Activated gamma-delta T cell treated with Interleukin-2 at 50 U/mL for 16 hours (primary cell): ENCODE measurements around the gene TMEM87A.
"Not testable (repeated sequence)": the region's sequence is repeated elsewhere in the genome, so short reads cannot be mapped to it uniquely, and the experiment has no call there.

Experiments
- DNase-seq: peaks from one replicate; pipeline ENCODE4 v3.0.0-alpha.2; 2020

The TMEM87A gene, protein sequence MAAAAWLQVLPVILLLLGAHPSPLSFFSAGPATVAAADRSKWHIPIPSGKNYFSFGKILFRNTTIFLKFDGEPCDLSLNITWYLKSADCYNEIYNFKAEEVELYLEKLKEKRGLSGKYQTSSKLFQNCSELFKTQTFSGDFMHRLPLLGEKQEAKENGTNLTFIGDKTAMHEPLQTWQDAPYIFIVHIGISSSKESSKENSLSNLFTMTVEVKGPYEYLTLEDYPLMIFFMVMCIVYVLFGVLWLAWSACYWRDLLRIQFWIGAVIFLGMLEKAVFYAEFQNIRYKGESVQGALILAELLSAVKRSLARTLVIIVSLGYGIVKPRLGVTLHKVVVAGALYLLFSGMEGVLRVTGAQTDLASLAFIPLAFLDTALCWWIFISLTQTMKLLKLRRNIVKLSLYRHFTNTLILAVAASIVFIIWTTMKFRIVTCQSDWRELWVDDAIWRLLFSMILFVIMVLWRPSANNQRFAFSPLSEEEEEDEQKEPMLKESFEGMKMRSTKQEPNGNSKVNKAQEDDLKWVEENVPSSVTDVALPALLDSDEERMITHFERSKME

DNA sequence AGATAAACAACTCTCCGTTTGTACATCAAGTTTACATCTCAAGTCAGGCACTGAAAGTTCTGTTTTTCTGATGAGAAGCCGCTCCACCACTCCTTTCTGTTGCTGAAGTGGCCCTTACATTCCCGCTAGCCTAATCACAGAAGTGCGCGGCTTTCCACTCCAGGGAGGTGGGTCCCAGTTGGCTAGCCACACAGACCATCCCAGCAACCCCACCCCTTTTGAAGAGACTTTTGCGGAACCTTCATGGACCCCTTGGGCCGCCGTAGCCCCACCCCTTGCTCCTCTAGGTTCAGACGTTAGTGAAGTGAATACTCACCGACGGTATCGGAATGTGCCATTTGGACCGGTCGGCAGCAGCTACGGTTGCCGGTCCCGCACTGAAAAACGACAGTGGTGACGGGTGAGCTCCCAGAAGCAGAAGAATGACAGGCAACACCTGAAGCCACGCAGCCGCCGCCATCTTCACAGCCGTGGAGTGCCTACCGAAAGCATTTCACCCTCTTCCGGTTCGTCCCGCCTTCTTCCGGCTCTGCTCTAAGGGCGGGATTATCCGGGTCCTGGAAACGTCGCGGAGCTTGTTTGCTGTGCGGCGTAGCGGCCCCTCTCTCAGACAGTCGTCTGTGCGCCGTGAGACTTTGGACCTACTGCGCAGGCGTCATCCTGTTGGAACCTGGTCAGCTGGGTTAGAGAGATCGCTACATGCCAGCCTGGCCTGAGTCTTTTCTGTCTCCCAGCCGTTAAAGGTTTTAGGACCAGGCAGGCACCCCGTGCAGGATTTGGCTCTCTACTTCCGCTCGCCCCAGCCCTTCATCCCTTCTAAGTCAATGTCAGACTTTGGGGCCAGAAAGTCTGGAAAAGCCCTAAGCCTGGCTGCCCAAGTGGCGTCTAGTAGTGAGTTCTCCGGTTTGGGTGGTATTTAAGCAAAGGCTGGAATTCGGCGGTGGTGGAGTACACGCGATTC is at the start of gene TMEM87A, which contains the start of gene GANC:
TMEM87A (minus strand) TSS at position 495 of the 961 bp plus-strand sequence; CDS start at position 460, 35 bp downstream.
GANC (plus strand) TSS at position 263 of the 961 bp plus-strand sequence. CDS start 1,281 bp downstream, outside the sequence.
- peak; percentile 95 for DNase-seq

GRCh38 chr15:42319206-42319605 is 46.0 kb upstream of the TMEM87A start:
- no peak for DNase-seq

DNA sequence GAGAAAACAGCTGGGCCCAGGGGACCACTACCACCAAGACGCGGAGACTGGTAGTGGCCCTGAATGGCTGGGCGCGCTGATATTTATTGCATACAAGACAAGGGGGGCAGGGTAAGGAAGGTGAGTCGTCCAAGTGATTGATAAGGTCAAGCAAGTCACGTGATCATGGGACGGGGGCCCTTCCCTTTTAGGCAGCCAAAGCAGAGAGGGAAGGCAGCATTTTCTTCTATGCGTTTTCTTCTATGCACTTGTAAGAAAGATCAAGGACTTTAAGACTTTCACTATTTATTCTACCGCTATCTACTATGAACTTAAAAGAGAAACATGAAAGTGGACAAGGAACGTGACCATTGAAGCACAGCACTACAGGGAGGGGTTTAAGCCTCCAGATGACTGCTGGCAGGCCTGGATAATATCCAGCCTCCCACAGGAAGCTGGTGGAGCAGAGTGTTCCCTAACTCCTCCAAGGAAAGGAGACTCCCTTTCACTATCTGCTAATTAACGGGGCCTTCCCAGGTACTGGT is 43.1 kb upstream of the TMEM87A start:
- not testable (repeated sequence) for DNase-seq

GRCh38 chr15:42315521-42315920 is 42.3 kb upstream of the TMEM87A start:
- no peak for DNase-seq

DNA sequence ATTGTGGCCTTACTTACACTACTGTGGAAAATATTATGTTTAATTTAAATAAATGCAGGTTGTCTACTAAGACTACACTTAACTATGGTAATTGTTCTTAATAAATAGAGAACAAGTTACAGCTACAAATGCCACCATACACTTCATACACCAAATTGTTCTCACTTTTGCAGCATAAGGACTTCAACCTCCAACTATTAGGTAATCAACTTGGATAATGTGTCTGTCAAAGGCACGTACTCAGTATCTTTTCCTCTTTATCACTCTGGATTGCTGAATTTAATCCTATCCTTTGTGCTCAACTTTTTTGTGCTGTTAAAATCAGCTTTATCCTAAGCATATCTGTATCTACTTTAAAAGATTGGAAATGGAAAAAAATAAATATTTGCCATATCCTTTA is 41.6 kb upstream of the TMEM87A start:
- no peak for DNase-seq

DNA sequence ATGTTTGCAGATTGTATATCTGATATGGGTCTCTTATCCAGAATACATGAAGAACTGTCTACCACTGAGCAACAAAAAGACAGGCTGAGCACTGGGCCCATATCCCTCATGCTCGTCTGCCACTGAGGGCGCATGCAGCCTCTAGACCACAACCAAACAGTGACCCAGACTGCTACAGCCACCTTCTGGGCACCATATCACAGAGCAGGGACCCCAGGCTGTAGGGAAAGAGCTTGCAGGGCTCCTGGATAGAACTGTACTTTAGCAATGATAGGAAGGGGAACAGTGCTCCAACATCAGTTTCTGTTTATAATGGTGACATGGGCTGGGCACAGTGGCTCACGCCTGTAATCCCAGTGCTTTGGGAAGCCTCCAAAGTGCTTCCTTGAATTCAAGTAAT is 40.2 kb upstream of the TMEM87A start:
- DNase-seq: no peak

GRCh38 chr15:42306681-42307080 is 33.4 kb upstream of the TMEM87A start:
- DNase-seq: no peak

DNA sequence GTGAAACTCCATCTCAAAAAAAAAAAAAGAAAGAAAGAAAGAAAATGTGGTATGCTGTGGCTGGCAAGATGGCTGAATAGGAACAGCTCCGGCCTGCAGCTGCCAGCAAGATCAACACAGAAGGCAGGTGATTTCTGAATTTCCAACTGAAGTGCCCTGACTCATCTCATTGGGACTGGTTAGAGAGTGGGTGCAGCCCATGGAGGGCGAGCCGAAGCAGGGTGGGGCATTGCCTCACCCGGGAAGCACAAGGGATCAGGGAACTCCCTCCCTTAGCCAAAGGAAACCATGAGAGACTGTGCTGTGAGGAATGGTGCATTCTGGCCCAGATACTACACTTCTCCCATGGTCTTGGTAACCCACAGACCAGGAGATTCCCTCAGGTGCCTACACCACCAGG is 27.8 kb upstream of the TMEM87A start:
- DNase-seq: not testable (repeated sequence)

DNA sequence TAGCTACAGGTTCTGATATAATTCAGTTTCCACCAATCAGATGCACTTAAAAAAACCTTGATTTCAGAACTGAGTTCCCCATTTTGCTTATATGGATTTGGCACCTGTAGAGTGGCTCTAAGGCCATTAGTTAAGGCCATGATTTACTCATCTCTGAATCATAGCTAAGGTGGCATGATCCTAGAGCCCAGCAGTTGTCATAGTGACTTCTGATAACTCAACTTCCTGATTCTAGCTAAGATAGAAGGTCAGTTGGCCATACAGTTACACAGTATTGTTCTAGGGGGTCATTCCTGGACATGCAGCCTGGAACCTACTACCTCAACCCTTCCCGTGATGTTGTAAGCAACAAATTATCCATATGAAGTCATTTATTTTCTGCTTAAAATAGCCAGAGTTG is 15.9 kb upstream of the TMEM87A start:
- DNase-seq: no peak

- DNase-seq: no peak
Observed at GRCh38 chr15:42287931-42288330, 14.7 kb upstream of the TMEM87A start.

- DNase-seq: no peak
Observed at GRCh38 chr15:42286445-42287029, 13.3 kb upstream of the TMEM87A start.

- DNase-seq: no peak
Observed at GRCh38 chr15:42285034-42285433, 11.8 kb upstream of the TMEM87A start.

DNA sequence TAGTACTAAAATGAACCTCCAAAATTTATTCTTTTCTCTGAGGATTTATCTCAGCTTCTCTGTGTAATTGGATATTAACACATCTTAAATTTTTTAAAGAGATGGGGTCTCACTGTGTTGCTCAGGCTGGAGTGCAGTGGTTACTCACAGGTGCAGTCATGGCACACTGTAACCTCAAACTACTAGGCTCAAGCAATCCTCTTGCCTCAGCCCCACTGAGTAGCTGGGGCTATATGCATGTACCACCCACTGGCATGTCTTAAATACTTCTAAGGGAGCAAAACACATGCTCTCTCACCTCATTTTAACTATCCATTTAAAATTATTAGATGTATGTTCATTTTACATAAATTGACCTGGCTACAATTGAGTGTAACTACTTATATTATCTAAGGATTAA is 11.3 kb upstream of the TMEM87A start:
- no peak for DNase-seq

DNA sequence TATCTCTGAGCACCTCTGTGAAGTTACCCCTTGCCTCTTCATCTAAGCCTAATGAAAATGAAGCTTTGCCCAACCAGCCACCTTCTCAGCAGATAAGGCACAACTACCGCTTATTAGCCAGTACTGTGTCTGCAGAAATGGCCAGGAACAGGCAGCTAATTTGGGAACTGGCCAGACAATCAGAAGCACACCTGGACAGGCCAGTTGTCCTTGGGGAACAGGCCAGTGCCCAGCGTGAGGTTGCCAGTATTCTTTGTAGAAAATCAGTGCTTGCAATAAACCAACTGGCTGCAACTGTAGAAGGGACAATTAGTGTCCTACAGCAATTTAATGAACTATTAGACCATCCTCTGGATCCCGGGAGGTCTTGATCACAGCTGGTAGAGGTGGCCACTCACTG is 10.4 kb upstream of the TMEM87A start:
- no peak for DNase-seq

DNA sequence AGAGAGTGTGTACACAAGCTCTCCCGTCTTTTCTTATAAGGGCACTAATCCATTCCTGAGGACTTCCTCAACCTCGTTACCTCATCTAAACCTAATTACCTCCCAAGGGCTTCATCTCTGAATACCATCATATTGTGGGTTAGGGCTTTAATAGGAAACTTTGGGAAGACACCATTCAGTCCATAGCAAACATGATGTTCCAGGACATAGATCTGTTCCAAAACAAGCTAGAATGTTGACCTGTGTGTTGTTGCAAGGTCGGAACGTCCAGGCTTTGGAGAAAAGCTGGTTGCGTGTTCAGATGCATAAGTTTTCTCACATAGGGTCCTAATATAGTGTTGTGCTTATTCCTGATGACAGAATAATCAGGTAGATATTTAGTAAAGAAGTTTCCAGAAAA is 9.7 kb upstream of the TMEM87A start:
- DNase-seq: no peak

DNA sequence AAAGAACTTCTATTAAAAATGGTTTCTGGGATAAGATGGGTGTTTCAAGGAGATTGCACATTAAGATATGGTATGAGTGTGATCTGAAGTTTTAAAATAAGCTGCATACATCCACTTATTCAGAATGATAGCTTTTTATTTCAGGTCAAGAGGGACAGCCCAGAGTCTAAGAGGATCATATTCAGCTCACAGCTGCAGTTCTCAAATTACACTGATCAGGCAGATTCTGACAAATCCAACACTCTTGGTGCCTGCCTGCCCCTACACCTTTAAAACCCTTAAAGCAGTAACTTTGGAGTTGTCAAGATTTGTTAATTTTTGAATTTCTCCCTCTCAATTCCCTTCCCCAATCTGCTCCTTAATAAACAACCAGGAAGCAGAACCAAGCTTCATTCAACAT is 9.1 kb upstream of the TMEM87A start:
- DNase-seq: no peak

- DNase-seq: no peak
Observed at GRCh38 chr15:42279234-42279723, 6.0 kb upstream of the TMEM87A start.

DNA sequence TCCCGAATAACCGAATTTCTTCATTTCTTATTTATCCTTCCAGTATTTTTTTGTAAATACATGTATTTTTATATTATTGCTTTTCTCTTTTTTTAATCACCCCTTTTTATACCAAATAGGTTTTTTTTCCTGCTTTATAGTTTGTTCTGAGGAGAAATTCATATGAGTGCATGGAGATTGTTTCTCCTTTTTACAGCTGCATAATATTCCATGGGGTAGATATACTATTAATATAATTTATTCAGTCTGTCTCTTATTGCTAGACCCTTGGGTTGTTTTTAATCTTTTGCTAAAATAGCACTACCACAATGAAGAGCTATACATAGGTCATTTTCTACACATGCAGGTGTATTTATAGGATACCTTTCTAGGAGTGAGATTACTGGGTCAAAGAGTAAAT is 3.5 kb upstream of the TMEM87A start:
- DNase-seq: no peak

DNA sequence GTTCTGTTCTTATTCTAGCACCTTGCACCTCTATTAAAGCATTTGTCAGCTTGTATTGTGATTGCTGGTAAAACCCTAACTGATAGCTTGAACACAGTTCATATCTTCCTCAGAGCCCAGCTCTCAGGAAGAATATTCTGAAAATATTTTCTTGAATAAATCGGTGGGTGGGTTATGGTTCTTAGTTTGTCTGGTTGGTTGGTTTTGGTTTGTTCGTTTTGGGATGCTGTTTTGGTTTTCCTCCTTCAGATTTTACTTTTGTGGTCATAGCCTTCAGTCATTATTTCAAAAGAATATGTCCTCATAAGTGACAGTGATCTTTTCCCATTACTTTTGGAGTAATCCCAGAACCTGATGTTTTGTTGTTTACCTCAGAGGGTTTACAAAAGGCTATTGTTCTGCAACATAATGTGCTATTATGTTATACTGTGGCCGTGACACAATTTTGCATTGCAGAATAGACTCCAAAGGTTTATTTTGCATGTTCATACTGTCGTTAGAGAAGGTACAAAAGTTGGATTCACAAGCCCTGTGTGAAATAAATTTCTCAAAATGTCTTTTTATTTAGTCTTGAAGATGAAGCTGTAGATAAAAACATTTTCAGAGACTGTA is 2.7 kb upstream of the TMEM87A start:
- DNase-seq: no peak

DNA sequence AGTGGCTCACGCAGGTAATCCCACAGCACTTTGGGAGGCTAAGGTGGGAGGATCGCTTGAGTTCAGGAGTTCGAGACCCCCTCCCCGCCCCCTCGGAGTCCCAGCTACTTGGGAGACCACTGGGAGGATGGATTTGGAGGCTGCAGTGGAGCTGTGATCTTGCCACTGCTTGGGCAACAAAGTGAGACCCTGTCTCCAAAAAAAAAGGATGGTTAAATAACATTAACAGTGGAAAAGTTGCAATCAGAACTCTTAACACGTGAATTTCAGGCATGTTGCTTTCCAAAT is 1.4 kb upstream of the TMEM87A start:
- no peak for DNase-seq

- peak; percentile 51 for DNase-seq
Observed at GRCh38 chr15:42273900-42274701, 868 bp upstream of the TMEM87A start.
